Panc1 (cell line): Measurements from ENCODE around the gene MYO1E. TPM values are rescaled to one million over a fixed set of nuclear protein-coding genes. Genes with fewer than 3 reads are reported as not detected.

Experiments
- ATAC-seq: fragments of 200-7000 bp; cut with Tn5 transposase; 2 replicates; pipeline ENCODE4 v1.9.1; 2020; ENCODE audit warnings: mild to moderate bottlenecking, moderate library complexity
- BruUV-seq: library from RNA; stranded (reverse); fragments of 400-500 nt; replicated peaks from 2 replicates; lab custom pipeline; 2021; lab: Mats Ljungman, UMichigan
- CTCF ChIA-PET: fragments of 300-600 bp; sonication (Branson Sonifier 250); formaldehyde crosslinking; loops from one replicate; lab custom pipeline; 2022; ENCODE audit warnings: antibody characterized with exemption; lab: Charles Lee
- POLR2A ChIA-PET: fragments of 300-600 bp; sonication (Branson Sonifier 250); formaldehyde crosslinking; loops from one replicate; lab custom pipeline; 2022; ENCODE audit warnings: antibody characterized with exemption; lab: Charles Lee
- DNase-seq: peaks from one replicate; pipeline ENCODE4 v3.0.0-alpha.2; 2010; ENCODE audit warnings: low read depth, low spot score
- H3K27ac ChIP-seq: 2 replicates; pipeline ENCODE4 v1.5.1; 2011; ENCODE audit warnings: mild to moderate bottlenecking, low read length, inconsistent platforms
- H3K27me3 ChIP-seq: fragments of 200-500 bp; sonication (Bioruptor generic); 2 replicates; pipeline ENCODE4 v1.6.0; 2014; ENCODE audit warnings: low read length, inconsistent platforms; ENCODE audit not compliant: control insufficient read depth, insufficient read depth
- H3K36me3 ChIP-seq: fragments of 200-500 bp; sonication (Bioruptor generic); 2 replicates; pipeline ENCODE4 v1.5.1; 2014; ENCODE audit warnings: inconsistent platforms, mild to moderate bottlenecking, low read length, moderate library complexity; ENCODE audit not compliant: control insufficient read depth, insufficient read depth
- H3K4me1 ChIP-seq: 2 replicates; pipeline ENCODE4 v1.5.1; 2011; ENCODE audit warnings: inconsistent platforms, mild to moderate bottlenecking, low read length, moderate library complexity; ENCODE audit not compliant: control insufficient read depth, insufficient read depth
- H3K4me3 ChIP-seq, 2 experiments: 2 replicates each; pipeline ENCODE4 v1.5.1; 2011 to 2012; ENCODE audit warnings: low read depth in 2 of 2, low read length in 2 of 2, mild to moderate bottlenecking in 2 of 2, inconsistent platforms in 1 of 2, moderate library complexity in 1 of 2
- H3K9me3 ChIP-seq: fragments of 200-500 bp; sonication (Bioruptor generic); 2 replicates; pipeline ENCODE4 v1.5.1; 2014; ENCODE audit warnings: low read depth, mild to moderate bottlenecking, inconsistent platforms, low read length, moderate library complexity; ENCODE audit not compliant: control insufficient read depth, insufficient read depth
- CTCF ChIP-seq: fragments of 450-650 bp; IDR thresholded peaks from 2 replicates; pipeline ENCODE4 v1.5.1; 2017; ENCODE audit warnings: mild to moderate bottlenecking
- POLR2AphosphoS5 ChIP-seq: IDR thresholded peaks from 2 replicates; pipeline ENCODE4 v1.6.1; 2012; ENCODE audit warnings: mild to moderate bottlenecking, low read depth, low read length, moderate library complexity
- SIN3A ChIP-seq: IDR thresholded peaks from 2 replicates; pipeline ENCODE4 v1.6.1; 2012; ENCODE audit warnings: low read depth, mild to moderate bottlenecking, low read length, moderate library complexity, borderline replicate concordance; ENCODE audit not compliant: insufficient read depth
- TCF7L2 ChIP-seq: IDR thresholded peaks from 2 replicates; pipeline ENCODE4 v1.6.1; 2011; ENCODE audit warnings: mild to moderate bottlenecking, low read depth, low read length, inconsistent platforms
- in situ Hi-C: cut with HindIII; loops from 2 replicates; pipeline ENCODE4 v1.10.0; 2016; ENCODE audit warnings: low sequenced_read_pairs, low pct_unique_long_range_greater_than_20kb
- intact Hi-C: fragments of 100-400 bp; cut with micrococcal nuclease; formaldehyde crosslinking; loops from one replicate; pipeline ENCODE4 v1.10.0; 2022; ENCODE audit not compliant: unreplicated experiment
- total RNA-seq: library from RNA; stranded (reverse); gene quantifications from one replicate; pipeline ENCODE4 v1.2.1, GENCODE V29; 2021; ENCODE audit not compliant: unreplicated experiment
- TF ChIP-seq, protein P1 (sequence below), 2 experiments: IDR thresholded peaks; 2 replicates each; pipeline ENCODE4 v1.6.1; 2011 to 2012; ENCODE audit warnings: low read depth in 2 of 2, control low read depth in 1 of 2, low read length in 1 of 2, mild to moderate bottlenecking in 1 of 2, moderate library complexity in 1 of 2; ENCODE audit not compliant: insufficient read depth in 1 of 2

Gene MYO1E
- total RNA-seq, 1 experiment from 2014 or later = 161 TPM

DNA sequence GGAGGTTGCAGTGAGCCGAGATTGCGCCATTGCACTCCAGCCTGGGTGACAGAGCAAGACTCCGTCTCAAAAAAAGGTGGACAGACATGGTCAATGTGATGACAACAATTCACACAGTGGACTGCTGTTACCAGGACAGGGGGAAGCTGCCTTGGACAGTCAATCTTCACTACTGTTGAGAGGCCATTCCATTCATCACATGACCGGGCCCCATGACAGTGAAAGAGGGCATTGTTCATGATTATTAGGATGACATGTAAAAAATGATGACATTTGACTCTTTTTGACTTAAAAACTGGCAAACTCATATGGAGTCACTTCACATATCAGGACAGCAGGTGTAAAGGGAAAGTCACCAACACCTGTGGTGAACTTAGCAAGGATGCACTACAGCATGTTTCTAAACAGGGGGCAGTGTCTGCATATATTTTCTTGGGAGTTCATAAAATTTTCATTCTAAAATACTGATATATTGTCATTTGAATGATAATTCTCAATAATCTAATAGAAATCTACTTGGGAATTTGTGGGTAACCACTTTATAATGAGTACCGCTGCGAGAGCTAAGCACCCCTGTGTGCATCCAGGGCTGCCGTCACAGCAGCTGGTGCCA, 200.3 kb downstream of the MYO1E start:
- no peaks in the 10 kb centered on the region for H3K36me3 ChIP-seq
- H3K4me3 ChIP-seq = no peak overlapping the region
- no peaks in the 10 kb centered on the region for H3K27me3 ChIP-seq
- no TSS peak for BruUV-seq
- no peak overlapping the region for H3K27ac ChIP-seq
- intact Hi-C loops (loop anchor here (5.0 kb wide), 1 partner anchor 320 kb away; no protein-coding TSS in a partner anchor), in situ Hi-C loops (no loop called here)
- TF ChIP-seq CTCF = no peak
- TF ChIP-seq, protein P1, sequence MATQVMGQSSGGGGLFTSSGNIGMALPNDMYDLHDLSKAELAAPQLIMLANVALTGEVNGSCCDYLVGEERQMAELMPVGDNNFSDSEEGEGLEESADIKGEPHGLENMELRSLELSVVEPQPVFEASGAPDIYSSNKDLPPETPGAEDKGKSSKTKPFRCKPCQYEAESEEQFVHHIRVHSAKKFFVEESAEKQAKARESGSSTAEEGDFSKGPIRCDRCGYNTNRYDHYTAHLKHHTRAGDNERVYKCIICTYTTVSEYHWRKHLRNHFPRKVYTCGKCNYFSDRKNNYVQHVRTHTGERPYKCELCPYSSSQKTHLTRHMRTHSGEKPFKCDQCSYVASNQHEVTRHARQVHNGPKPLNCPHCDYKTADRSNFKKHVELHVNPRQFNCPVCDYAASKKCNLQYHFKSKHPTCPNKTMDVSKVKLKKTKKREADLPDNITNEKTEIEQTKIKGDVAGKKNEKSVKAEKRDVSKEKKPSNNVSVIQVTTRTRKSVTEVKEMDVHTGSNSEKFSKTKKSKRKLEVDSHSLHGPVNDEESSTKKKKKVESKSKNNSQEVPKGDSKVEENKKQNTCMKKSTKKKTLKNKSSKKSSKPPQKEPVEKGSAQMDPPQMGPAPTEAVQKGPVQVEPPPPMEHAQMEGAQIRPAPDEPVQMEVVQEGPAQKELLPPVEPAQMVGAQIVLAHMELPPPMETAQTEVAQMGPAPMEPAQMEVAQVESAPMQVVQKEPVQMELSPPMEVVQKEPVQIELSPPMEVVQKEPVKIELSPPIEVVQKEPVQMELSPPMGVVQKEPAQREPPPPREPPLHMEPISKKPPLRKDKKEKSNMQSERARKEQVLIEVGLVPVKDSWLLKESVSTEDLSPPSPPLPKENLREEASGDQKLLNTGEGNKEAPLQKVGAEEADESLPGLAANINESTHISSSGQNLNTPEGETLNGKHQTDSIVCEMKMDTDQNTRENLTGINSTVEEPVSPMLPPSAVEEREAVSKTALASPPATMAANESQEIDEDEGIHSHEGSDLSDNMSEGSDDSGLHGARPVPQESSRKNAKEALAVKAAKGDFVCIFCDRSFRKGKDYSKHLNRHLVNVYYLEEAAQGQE (IDR thresholded peaks at IDR 0.05; ENCODE audit: insufficient read depth in 1 of 2, low read depth in 2 of 2, low read length in 1 of 2) = no peak
- TF ChIP-seq POLR2AphosphoS5 = no peak
- no peak for TF ChIP-seq TCF7L2
- ChIA-PET CTCF (no interaction called here), POLR2A (no interaction called here)
- H3K9me3 ChIP-seq = no peaks in the 10 kb centered on the region
- ATAC-seq (no peak), DNase-seq (no peak)
- H3K4me1 ChIP-seq = peaks cover 9% of the 10 kb centered on the region

DNA sequence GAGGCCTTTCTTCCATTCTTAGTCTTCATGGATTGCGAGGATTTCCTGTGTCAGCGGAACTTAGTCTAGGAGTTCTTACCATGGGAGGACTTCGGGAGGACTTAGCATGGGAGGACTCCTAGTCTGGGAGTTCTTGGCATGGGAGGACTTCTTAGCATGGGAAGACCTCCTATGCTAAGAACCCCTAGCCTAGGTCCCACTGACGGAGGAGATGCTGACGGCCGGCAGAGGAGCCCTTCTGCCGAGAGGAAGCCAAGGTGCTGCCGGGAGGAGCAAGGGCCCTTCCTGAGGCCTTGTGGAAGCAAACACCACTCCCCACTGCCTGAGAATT, 201.6 kb downstream of the MYO1E start:
- POLR2A ChIA-PET = no interaction called here
- no peak overlapping the region for H3K27ac ChIP-seq
- in situ Hi-C loops (no loop called here), intact Hi-C loops (loop anchor here (5.0 kb wide), 1 partner anchor 321 kb away; no protein-coding TSS in a partner anchor)
- CTCF ChIA-PET = no interaction called here
- H3K4me1 ChIP-seq = peaks cover 9% of the 10 kb centered on the region
- no TSS peak for BruUV-seq
- no peak overlapping the region for H3K4me3 ChIP-seq
- DNase-seq (no peak), ATAC-seq (no peak)
- H3K9me3 ChIP-seq = no peaks in the 10 kb centered on the region
- TF ChIP-seq, protein P1 (IDR thresholded peaks at IDR 0.05; ENCODE audit: insufficient read depth in 1 of 2, low read depth in 2 of 2, low read length in 1 of 2) = no peak
- TF ChIP-seq SIN3A (no peak), TCF7L2 (no peak), POLR2AphosphoS5 (no peak), CTCF (no peak)
- H3K36me3 ChIP-seq = no peaks in the 10 kb centered on the region
- H3K27me3 ChIP-seq = no peaks in the 10 kb centered on the region
